OCI-M2 (cell line): ENCODE data around the gene TTC23L.
"Not testable (repeated sequence)": the region's sequence is repeated elsewhere in the genome, so short reads cannot be mapped to it uniquely, and the experiment has no call there.

Source experiments
- DNase-seq: peaks from one replicate; lab custom pipeline; 2025; ENCODE audit not compliant: unreplicated experiment; lab: John Stamatoyannopoulos, UW

Gene TTC23L

GRCh38 chr5:34916518-34916917, 77.6 kb downstream of the TTC23L start:
- no peak for DNase-seq

- no peak for DNase-seq
Measured at GRCh38 chr5:34918025-34918424, 79.1 kb downstream of the TTC23L start.

GRCh38 chr5:34919077-34919476, 80.1 kb downstream of the TTC23L start:
- no peak for DNase-seq

GRCh38 chr5:34923256-34923655, 84.3 kb downstream of the TTC23L start:
- DNase-seq: not testable (repeated sequence)

- peak; percentile 3 for DNase-seq
Measured at GRCh38 chr5:34923694-34924461, 84.9 kb downstream of the TTC23L start.

GRCh38 chr5:34924462-34924765, 85.5 kb downstream of the TTC23L start:
- DNase-seq: no peak

- DNase-seq: no peak
Measured at GRCh38 chr5:34926318-34926888, 87.4 kb downstream of the TTC23L start.

- DNase-seq: no peak
Measured at GRCh38 chr5:34927785-34928184, 88.8 kb downstream of the TTC23L start.

GRCh38 chr5:34928267-34928666, 89.3 kb downstream of the TTC23L start:
- no peak for DNase-seq

- peak; percentile 51 for DNase-seq
Measured at GRCh38 chr5:34929134-34929719, 90.3 kb downstream of the TTC23L start, which contains the start of gene DNAJC21. DNAJC21 (plus strand) TSS chr5:34929559; CDS start chr5:34929820, 261 bp downstream.

GRCh38 chr5:34929720-34930461, 90.9 kb downstream of the TTC23L start:
- peak; percentile 3 for DNase-seq

- no peak for DNase-seq
Measured at GRCh38 chr5:34930462-34930844, 91.5 kb downstream of the TTC23L start.

- DNase-seq: no peak
Measured at GRCh38 chr5:34930870-34931269, 91.9 kb downstream of the TTC23L start.

GRCh38 chr5:34932947-34933346, 94.0 kb downstream of the TTC23L start:
- no peak for DNase-seq

GRCh38 chr5:34941936-34942335, 103.0 kb downstream of the TTC23L start:
- DNase-seq: no peak

GRCh38 chr5:34944044-34944443, 105.1 kb downstream of the TTC23L start:
- DNase-seq: no peak

- no peak for DNase-seq
Measured at GRCh38 chr5:34944460-34945047, 105.6 kb downstream of the TTC23L start.
